Lower leg skin (tissue), 4 donors: Measurements from ENCODE around the gene GPR55. TPM values are rescaled to one million over a fixed set of nuclear protein-coding genes. Genes with fewer than 3 reads are reported as not detected.
A peak's percentile ranks its signal among the peaks of the same experiment; 100 is the strongest.

Experiments
- DNase-seq, 2 donors: peaks; one replicate each; pipeline ENCODE4 v3.0.0-alpha.2; 2019; ENCODE audit warnings: low spot score in 2 of 2
- H3K4me3 ChIP-seq: fragments of 200-600 bp; sonication (generic); 2 replicates; pipeline ENCODE4 v1.5.1; 2017; ENCODE audit warnings: mild to moderate bottlenecking, low read depth; ENCODE audit not compliant: poor library complexity, severe bottlenecking
- POLR2A ChIP-seq, 2 donors: fragments of 450-650 bp; IDR thresholded peaks; one replicate each; pipeline ENCODE4 v1.6.1; 2016 to 2017; ENCODE audit warnings: antibody characterized with exemption in 2 of 2, mild to moderate bottlenecking in 1 of 2, moderate library complexity in 1 of 2
- WGBS, 2 donors: methylation state at CpG; one replicate each; pipeline ENCODE4 v1.1.5; 2018; 5-methylcytosine and 5-hydroxymethylcytosine counted together
- intact Hi-C: fragments of 100-400 bp; cut with DNase I; formaldehyde crosslinking; loops from one replicate; pipeline ENCODE4 v1.15.0; 2023; ENCODE audit warnings: low total_unique reads
- total RNA-seq, 4 donors: library from RNA; depleted of rRNA; stranded (reverse); fragments of >200 nt; gene quantifications; one replicate each; pipeline ENCODE4 v1.1.0, GENCODE V29; 2016
- TF ChIP-seq, protein P1 (sequence below), 3 donors: fragments of 450-650 bp; IDR thresholded peaks; one replicate each; pipeline ENCODE4 v1.5.1; 2016; ENCODE audit warnings: antibody characterized with exemption in 3 of 3, mild to moderate bottlenecking in 3 of 3, moderate library complexity in 2 of 3

The GPR55 gene
- total RNA-seq, 4 donors from 2014 or later, result 0.30 TPM; not detected in 3

DNA sequence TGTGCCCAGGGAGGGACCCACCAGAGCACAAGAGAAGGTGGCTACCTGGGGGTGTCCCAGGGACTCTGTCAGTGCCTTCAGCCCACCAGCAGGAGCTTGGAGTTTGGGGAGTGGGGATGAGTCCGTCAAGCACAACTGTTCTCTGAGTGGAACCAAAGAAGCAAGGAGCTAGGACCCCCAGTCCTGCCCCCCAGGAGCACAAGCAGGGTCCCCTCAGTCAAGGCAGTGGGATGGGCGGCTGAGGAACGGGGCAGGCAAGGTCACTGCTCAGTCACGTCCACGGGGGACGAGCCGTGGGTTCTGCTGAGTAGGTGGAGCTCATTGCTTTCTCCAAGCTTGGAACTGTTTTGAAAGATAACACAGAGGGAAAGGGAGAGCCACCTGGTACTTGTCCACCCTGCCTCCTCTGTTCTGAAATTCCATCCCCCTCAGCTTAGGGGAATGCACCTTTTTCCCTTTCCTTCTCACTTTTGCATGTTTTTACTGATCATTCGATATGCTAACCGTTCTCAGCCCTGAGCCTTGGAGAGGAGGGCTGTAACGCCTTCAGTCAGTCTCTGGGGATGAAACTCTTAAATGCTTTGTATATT is 46.3 kb downstream of the GPR55 start:
- H3K4me3 ChIP-seq, result no peak overlapping the region
- intact Hi-C loops, result no loop called here
- 71 to 74% methylated on average over 10 of the region's 10 CpGs for WGBS, 2 donors
- peak in 1 of 2 donors; percentile 71 for DNase-seq
- TF ChIP-seq, protein P1, sequence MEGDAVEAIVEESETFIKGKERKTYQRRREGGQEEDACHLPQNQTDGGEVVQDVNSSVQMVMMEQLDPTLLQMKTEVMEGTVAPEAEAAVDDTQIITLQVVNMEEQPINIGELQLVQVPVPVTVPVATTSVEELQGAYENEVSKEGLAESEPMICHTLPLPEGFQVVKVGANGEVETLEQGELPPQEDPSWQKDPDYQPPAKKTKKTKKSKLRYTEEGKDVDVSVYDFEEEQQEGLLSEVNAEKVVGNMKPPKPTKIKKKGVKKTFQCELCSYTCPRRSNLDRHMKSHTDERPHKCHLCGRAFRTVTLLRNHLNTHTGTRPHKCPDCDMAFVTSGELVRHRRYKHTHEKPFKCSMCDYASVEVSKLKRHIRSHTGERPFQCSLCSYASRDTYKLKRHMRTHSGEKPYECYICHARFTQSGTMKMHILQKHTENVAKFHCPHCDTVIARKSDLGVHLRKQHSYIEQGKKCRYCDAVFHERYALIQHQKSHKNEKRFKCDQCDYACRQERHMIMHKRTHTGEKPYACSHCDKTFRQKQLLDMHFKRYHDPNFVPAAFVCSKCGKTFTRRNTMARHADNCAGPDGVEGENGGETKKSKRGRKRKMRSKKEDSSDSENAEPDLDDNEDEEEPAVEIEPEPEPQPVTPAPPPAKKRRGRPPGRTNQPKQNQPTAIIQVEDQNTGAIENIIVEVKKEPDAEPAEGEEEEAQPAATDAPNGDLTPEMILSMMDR (IDR thresholded peaks at IDR 0.05), result no peak
- no peak for TF ChIP-seq POLR2A (IDR thresholded peaks at IDR 0.05)

DNA sequence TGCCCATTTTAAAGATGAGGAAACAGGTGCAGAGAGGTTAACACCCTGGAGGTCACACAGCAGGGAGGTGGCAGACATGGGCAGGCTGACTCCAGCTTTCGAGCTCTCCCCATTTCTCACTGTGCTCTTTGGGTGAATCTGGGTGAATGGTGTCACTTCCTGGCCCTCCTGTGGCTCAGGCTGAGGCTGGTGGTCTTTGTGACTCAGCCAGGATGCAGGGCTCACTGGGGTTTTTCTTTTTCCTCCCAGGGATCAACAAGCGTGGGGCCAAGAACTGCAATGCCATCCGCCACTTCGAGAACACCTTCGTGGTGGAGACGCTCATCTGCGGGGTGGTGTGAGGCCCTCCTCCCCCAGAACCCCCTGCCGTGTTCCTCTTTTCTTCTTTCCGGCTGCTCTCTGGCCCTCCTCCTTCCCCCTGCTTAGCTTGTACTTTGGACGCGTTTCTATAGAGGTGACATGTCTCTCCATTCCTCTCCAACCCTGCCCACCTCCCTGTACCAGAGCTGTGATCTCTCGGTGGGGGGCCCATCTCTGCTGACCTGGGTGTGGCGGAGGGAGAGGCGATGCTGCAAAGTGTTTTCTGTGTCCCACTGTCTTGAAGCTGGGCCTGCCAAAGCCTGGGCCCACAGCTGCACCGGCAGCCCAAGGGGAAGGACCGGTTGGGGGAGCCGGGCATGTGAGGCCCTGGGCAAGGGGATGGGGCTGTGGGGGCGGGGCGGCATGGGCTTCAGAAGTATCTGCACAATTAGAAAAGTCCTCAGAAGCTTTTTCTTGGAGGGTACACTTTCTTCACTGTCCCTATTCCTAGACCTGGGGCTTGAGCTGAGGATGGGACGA is 47.1 kb downstream of the GPR55 start:
- intact Hi-C loops, result no loop called here
- H3K4me3 ChIP-seq, result no peak overlapping the region
- DNase-seq, result peak in 1 of 2 donors; percentile 72
- TF ChIP-seq, protein P1 (IDR thresholded peaks at IDR 0.05), result no peak
- no peak for TF ChIP-seq POLR2A (IDR thresholded peaks at IDR 0.05)
- WGBS, 2 donors, result 70 to 78% methylated on average over 20 of the region's 20 CpGs

DNA sequence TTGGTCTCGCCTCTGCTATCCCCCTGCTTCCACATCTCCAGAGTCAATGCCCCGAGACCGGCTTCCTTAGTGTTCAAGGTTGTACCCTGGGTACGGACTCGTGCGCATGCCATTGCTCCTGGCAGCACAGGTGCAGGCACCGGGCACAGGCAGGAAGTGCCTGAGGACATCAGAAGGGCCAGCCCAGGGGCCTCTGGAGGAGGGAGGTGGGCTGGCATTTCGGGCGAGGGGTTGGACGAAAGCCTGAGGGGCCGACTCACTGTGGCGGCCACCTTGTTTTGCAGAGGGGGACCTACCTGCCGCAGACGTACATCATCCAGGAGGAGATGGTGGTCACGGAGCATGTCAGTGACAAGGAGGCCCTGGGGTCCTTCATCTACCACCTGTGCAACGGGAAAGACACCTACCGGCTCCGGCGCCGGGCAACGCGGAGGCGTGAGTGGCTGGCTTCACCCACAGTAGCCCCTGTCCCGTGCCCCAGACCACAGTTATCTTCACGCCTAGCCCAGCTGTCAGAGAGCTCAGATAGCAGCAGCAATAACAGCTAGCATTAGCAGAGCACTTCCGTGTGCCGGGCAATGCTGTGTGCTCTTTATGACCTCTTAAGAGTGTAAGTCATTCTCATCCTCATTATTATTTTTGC is 47.8 kb downstream of the GPR55 start:
- WGBS, 2 donors, result 92 to 93% methylated on average over 24 to 27 of the region's 27 CpGs
- no peak overlapping the region for H3K4me3 ChIP-seq
- DNase-seq, result peak in 1 of 2 donors; percentile 58
- intact Hi-C loops, result no loop called here
- TF ChIP-seq POLR2A (IDR thresholded peaks at IDR 0.05), result no peak
- TF ChIP-seq, protein P1 (IDR thresholded peaks at IDR 0.05), result no peak

DNA sequence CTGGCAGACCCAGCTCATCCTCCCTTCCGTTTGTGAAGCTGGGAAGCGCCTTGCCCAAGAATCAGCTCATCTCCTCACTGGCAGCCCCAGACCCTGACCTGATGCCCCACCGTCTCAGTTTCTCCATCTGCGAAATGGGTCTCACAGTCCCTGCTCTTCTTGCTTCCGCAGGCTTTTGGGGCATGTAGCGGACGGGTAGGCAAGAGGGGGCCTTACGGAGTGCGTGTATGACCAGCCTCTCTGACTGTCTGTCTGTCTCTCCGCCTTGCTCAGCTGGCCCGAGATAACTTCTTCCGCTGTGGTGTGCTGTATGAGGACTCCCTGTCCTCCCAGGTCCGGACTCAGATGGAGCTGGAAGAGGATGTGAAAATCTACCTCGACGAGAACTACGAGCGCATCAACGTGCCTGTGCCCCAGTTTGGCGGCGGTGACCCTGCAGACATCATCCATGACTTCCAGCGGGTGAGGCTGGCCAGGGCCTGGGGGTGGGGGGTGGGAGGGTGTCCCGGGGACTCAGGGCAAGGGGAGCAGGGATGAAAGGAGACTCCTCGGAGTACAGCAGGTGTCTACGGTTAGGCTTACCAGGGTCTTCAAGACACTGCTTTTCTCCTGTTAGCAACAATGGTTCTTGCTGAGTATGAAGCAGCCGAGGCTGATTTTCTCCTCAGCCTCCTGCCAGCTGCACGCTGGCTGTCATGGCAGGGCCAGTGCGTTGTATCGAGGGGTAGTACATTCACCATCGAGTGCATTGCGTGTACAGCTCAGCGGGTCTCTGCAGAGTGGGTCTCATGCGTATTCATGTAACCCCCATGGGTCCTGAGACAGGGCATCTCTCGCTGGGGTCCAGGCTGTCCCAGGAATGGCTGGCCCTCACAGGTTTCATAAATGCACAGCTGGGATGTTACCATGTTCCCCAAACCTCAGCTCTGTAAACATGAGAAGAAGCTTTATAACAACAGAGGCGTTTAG is 49.4 kb downstream of the GPR55 start:
- intact Hi-C loops, result no loop called here
- WGBS, 2 donors, result 93 to 96% methylated on average over 34 of the region's 34 CpGs
- peak in 1 of 2 donors; percentile 40 for DNase-seq

More for the DNA sequence above, 49.4 kb downstream of the GPR55 start:
- H3K4me3 ChIP-seq, result no peak overlapping the region
- TF ChIP-seq, protein P1 (IDR thresholded peaks at IDR 0.05), result no peak
- TF ChIP-seq POLR2A (IDR thresholded peaks at IDR 0.05), result no peak
